PFSK-1 (cell line): Measurements from ENCODE around the gene HMGCR.

Source experiments
- POLR2AphosphoS5 ChIP-seq: IDR thresholded peaks from 2 replicates; pipeline ENCODE4 v1.6.1; 2012; ENCODE audit warnings: low read depth, mild to moderate bottlenecking, control low read depth, low read length, moderate library complexity
- SIN3A ChIP-seq: IDR thresholded peaks from 2 replicates; pipeline ENCODE4 v1.6.1; 2012; ENCODE audit warnings: mild to moderate bottlenecking, low read length, moderate library complexity, borderline replicate concordance; ENCODE audit not compliant: insufficient read depth
- TAF1 ChIP-seq: IDR thresholded peaks from 2 replicates; pipeline ENCODE4 v1.6.1; 2012; ENCODE audit warnings: low read length, control low read depth, borderline replicate concordance; ENCODE audit not compliant: insufficient read depth

DNA sequence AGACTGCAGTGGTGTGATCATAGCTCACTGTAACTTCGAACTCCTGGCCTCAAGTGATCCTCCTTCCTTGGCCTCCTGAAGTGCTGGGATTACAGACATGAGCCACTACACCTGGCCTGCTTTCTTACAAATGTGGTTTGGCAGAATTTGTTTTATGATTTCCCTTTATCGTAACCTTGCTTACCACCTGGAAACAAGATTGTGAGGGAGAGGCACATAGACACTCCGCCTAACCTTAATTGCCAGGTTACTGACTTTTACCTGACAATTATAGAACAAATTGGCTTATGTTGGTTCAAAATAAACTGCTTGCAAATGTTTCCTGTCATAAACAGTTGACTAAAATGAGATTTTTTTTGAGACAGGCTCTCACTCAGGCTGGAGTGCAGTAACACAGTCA is 26.8 kb upstream of the HMGCR start:
- no peak for TF ChIP-seq POLR2AphosphoS5
- no peak for TF ChIP-seq TAF1
- TF ChIP-seq SIN3A: no peak
